Vagina (tissue), 2 donors: ENCODE measurements around the gene BLM.

ENCODE experiments used
- CTCF ChIP-seq, 3 experiments: fragments of 450-650 bp in 2 of 3; fragments of 200-600 bp in 1 of 3; sonication (generic) in 1 of 3; IDR thresholded peaks; one replicate each; pipeline ENCODE4 v1.5.1; 2017 to 2019; ENCODE audit warnings: antibody characterized with exemption in 3 of 3, mild to moderate bottlenecking in 2 of 3, moderate library complexity in 2 of 3
- POLR2A ChIP-seq, 2 donors: fragments of 450-650 bp; IDR thresholded peaks; one replicate each; pipeline ENCODE4 v1.6.1; 2017; ENCODE audit warnings: antibody characterized with exemption in 2 of 2, mild to moderate bottlenecking in 2 of 2, moderate library complexity in 2 of 2
- POLR2AphosphoS5 ChIP-seq, 2 donors: sonication (generic); formaldehyde crosslinking; IDR thresholded peaks; one replicate each; pipeline ENCODE4 v1.9.0; 2017; ENCODE audit warnings: antibody characterized with exemption in 2 of 2, mild to moderate bottlenecking in 2 of 2, low read depth in 1 of 2; ENCODE audit not compliant: insufficient read depth in 1 of 2

- no peak for TF ChIP-seq POLR2A (IDR thresholded peaks at IDR 0.05)
- no peak for TF ChIP-seq CTCF (IDR thresholded peaks at IDR 0.05)
- TF ChIP-seq POLR2AphosphoS5 (IDR thresholded peaks at IDR 0.05; ENCODE audit: insufficient read depth in 1 of 2, low read depth in 1 of 2), result no peak
These were observed 112.0 kb downstream of the BLM start for GRCh38 chr15:90829126-90829525.
